Left lung (tissue), 10 donors: ENCODE data around the gene CYTH2. TPM values are rescaled to one million over a fixed set of nuclear protein-coding genes. Genes with fewer than 3 reads are reported as not detected.

ENCODE experiments used
- ATAC-seq: fragments of 200-7000 bp; cut with Tn5 transposase; one replicate; pipeline ENCODE4 v1.9.1; 2020; ENCODE audit warnings: moderate library complexity
- DNase-seq, 4 donors: peaks; one replicate each; pipeline ENCODE4 v3.0.0-alpha.2; 2013 to 2020
- H3K27ac ChIP-seq, 2 donors: fragments of 200-600 bp; sonication (generic) in 1 of 2; one replicate each; pipeline versions ENCODE4 v1.5.0 to v1.8.0; 2020 to 2021
- H3K27me3 ChIP-seq, 2 donors: fragments of 200-600 bp; sonication (generic) in 1 of 2; one replicate each; pipeline versions ENCODE4 v1.5.0 to v1.8.0; 2020 to 2021
- H3K36me3 ChIP-seq, 2 donors: fragments of 200-600 bp; sonication (generic) in 1 of 2; one replicate each; pipeline versions ENCODE4 v1.5.0 to v1.8.0; 2020 to 2021
- H3K4me1 ChIP-seq, 2 donors: fragments of 200-600 bp; one replicate each; pipeline ENCODE4 v1.8.0; 2021
- H3K4me3 ChIP-seq, 2 donors: fragments of 200-600 bp; sonication (generic) in 1 of 2; one replicate each; pipeline versions ENCODE4 v1.5.0 to v1.8.0; 2020 to 2021; ENCODE audit warnings: mild to moderate bottlenecking in 1 of 2
- H3K9me3 ChIP-seq, 2 donors: fragments of 200-600 bp; sonication (generic) in 1 of 2; one replicate each; pipeline versions ENCODE4 v1.5.0 to v1.8.0; 2020 to 2021
- intact Hi-C, 2 donors: fragments of 100-400 bp; cut with DNase I; formaldehyde crosslinking; loops; one replicate each; pipeline versions ENCODE4 v1.11.2 to v1.14.2; 2022
- polyA plus RNA-seq, 6 donors: library from polyadenylated mRNA; unstranded; fragments of 120-200 nt; gene quantifications; one replicate each; pipeline ENCODE4 v1.2.1, GENCODE V29; 2013; ENCODE audit not compliant: insufficient read length in 6 of 6
- total RNA-seq, 2 donors: library from RNA; stranded (reverse); fragmentation: NEBNext Ultra II Directional; extraction: Animal tissue kit (Norgen Biotek cat#: 25700); gene quantifications; one replicate each; pipeline ENCODE4 v1.2.1, GENCODE V29; 2021
- TF ChIP-seq, protein P1 (sequence below), 2 donors: fragments of 200-600 bp; sonication (generic) in 1 of 2; IDR thresholded peaks; one replicate each; pipeline versions ENCODE4 v1.5.0 to v1.8.0; 2021; ENCODE audit warnings: antibody characterized with exemption in 2 of 2
- donor health status: DM: no; HTN: yes; CAD: no.
- donor health status: DM: no; HTN: no; CAD: no.

CYTH2 gene
- total and polyA plus RNA-seq, 8 donors = 49.8 to 108 (median 88.7) TPM

- H3K4me3 ChIP-seq = no peak overlapping the region
- intact Hi-C loops = no loop called here
- ATAC-seq = no peak
- no peak for DNase-seq
- TF ChIP-seq, protein P1, sequence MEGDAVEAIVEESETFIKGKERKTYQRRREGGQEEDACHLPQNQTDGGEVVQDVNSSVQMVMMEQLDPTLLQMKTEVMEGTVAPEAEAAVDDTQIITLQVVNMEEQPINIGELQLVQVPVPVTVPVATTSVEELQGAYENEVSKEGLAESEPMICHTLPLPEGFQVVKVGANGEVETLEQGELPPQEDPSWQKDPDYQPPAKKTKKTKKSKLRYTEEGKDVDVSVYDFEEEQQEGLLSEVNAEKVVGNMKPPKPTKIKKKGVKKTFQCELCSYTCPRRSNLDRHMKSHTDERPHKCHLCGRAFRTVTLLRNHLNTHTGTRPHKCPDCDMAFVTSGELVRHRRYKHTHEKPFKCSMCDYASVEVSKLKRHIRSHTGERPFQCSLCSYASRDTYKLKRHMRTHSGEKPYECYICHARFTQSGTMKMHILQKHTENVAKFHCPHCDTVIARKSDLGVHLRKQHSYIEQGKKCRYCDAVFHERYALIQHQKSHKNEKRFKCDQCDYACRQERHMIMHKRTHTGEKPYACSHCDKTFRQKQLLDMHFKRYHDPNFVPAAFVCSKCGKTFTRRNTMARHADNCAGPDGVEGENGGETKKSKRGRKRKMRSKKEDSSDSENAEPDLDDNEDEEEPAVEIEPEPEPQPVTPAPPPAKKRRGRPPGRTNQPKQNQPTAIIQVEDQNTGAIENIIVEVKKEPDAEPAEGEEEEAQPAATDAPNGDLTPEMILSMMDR (IDR thresholded peaks at IDR 0.05) = no peak
- H3K4me1 ChIP-seq = peaks cover 0 to 11% of the 10 kb centered on the region in 2 donors
- H3K9me3 ChIP-seq = no peaks in the 10 kb centered on the region
- H3K27me3 ChIP-seq = no peaks in the 10 kb centered on the region
- H3K36me3 ChIP-seq = no peaks in the 10 kb centered on the region
- no peak overlapping the region for H3K27ac ChIP-seq
Observed at GRCh38 chr19:48428670-48429069, 40.5 kb upstream of the CYTH2 start.

DNA sequence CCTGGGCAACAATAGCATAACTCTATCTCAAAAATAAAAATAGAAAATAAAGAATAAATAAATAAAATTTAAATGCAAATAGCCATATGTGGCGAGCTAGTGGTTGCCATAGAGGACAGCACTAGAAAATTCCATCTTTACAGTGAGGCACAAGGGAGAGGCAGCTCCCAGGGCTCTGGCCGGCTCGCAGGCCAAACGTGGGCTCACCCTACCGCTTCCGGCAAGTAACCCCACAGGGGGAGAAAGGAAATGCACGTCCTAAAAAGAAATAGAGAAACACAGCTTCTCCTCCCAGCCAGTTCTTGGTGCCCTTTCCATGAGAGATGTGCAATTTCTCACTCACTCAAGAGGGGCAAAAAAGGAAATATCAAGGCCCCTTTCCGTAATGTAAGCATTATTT is 35.8 kb upstream of the CYTH2 start:
- H3K27ac ChIP-seq = no peak overlapping the region
- H3K4me3 ChIP-seq = no peak overlapping the region
- DNase-seq (peak in 1 of 4 donors; percentile 32), ATAC-seq (no peak)
- H3K9me3 ChIP-seq = no peaks in the 10 kb centered on the region
- intact Hi-C loops = no loop called here
- peaks cover 0 to 14% of the 10 kb centered on the region in 2 donors for H3K27me3 ChIP-seq
- no peaks in the 10 kb centered on the region for H3K4me1 ChIP-seq
- TF ChIP-seq, protein P1 (IDR thresholded peaks at IDR 0.05) = no peak
- no peaks in the 10 kb centered on the region for H3K36me3 ChIP-seq

DNA sequence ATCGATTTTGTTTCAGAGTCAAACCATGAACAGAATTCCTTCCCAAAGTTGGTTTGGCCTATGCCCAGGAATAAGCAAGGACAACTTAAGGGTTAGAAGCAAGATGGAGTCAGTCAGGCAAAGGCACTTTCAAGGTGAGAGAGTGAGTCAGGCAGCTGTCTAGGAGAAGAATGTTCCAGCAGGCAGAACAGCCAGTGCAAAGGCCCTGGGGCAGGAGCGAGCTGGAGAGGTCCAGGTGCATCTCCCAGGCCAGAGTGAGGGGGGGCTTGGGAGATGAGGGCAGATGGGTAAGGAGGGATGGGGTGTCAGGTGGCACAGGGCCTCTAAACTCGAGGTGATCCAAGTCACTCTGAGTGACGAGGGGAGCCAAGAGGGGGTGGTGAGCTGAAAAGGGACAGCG is 32.6 kb upstream of the CYTH2 start:
- TF ChIP-seq, protein P1 (IDR thresholded peaks at IDR 0.05) = no peak
- DNase-seq (peak in 1 of 4 donors; percentile 22), ATAC-seq (no peak)
- Histone ChIP-seq H3K9me3 (no peaks in the 10 kb centered on the region), H3K27me3 (peaks cover 0 to 31% of the 10 kb centered on the region in 2 donors), H3K4me1 (no peaks in the 10 kb centered on the region), H3K36me3 (no peaks in the 10 kb centered on the region), H3K4me3 (no peak overlapping the region), H3K27ac (no peak overlapping the region)
- intact Hi-C loops = no loop called here

- no peaks in the 10 kb centered on the region for H3K9me3 ChIP-seq
- peak in 1 of 4 donors; percentile 64 for DNase-seq
Observed at GRCh38 chr19:48441360-48442050, 27.7 kb upstream of the CYTH2 start.

More at GRCh38 chr19:48441360-48442050, 27.7 kb upstream of the CYTH2 start:
- Histone ChIP-seq H3K4me3 (no peak overlapping the region), H3K27me3 (peaks cover 11 to 62% of the 10 kb centered on the region in 2 donors), H3K27ac (no peak overlapping the region), H3K36me3 (no peaks in the 10 kb centered on the region), H3K4me1 (peaks cover 15 to 27% of the 10 kb centered on the region in 2 donors)
- TF ChIP-seq, protein P1 (IDR thresholded peaks at IDR 0.05) = no peak
- no peak for ATAC-seq
- intact Hi-C loops = no loop called here
